Measurements from ENCODE around the gene TMEM161B. TPM values are rescaled to one million over a fixed set of nuclear protein-coding genes. Genes with fewer than 3 reads are reported as not detected.

TMEM161B gene
- total and polyA plus RNA-seq, 2 of the 13 experiments (the other 11 are each of a cell fraction or from before 2014, with no cell fraction given), result 15.0 to 22.1 TPM

GRCh38 chr5:88230546-88231066 lies 38.0 kb downstream of the TMEM161B start:
- H3K4me1 ChIP-seq (ENCODE audit: insufficient read depth, low read length), result no peaks in the 10 kb centered on the region
- no peaks in the 10 kb centered on the region for H3K27me3 ChIP-seq (ENCODE audit: control insufficient read depth in 1 of 2, insufficient read depth in 2 of 2, low read length in 2 of 2)
- no peak overlapping the region for H3K4me3 ChIP-seq (replicated peaks in 1 of 3; ENCODE audit: insufficient read depth in 1 of 3, low read depth in 2 of 3, low read length in 3 of 3)
- no TSS peak for BruUV-seq (replicated peaks)
- H3K27ac ChIP-seq (ENCODE audit: extremely low read length, insufficient read depth, low read length), result no peak overlapping the region
- H3K79me2 ChIP-seq (ENCODE audit: insufficient read depth, low read length), result no peaks in the 10 kb centered on the region
- H3K9me3 ChIP-seq (ENCODE audit: low read length), result no peaks in the 10 kb centered on the region
- POLR2A ChIA-PET, result no interaction called here
- no peaks in the 10 kb centered on the region; a peak in 1 of 5 replicates for H3K36me3 ChIP-seq (replicated peaks in 1 of 2; ENCODE audit: control insufficient read depth in 1 of 2, insufficient read depth in 2 of 2, low read length in 2 of 2)
- CTCF ChIA-PET (ENCODE audit: low intra/inter-chr PET ratio, low total read pairs), result no interaction called here
- TF ChIP-seq ZNF704 (CRISPR knock-in tag; IDR thresholded peaks at IDR 0.05; ENCODE audit: borderline replicate concordance), result no peak
- TF ChIP-seq ZNF431 (CRISPR knock-in tag; IDR thresholded peaks at IDR 0.05; ENCODE audit: borderline replicate concordance, low read depth), result no peak
- no peak for TF ChIP-seq ELK4 (CRISPR knock-in tag; IDR thresholded peaks at IDR 0.05; ENCODE audit: borderline replicate concordance)
- no peak for TF ChIP-seq ATRX (CRISPR knock-in tag; IDR thresholded peaks at IDR 0.05; ENCODE audit: borderline replicate concordance)
- no peak for TF ChIP-seq ZNF737 (CRISPR knock-in tag; IDR thresholded peaks at IDR 0.05; ENCODE audit: borderline replicate concordance)
- TF ChIP-seq, protein P1, sequence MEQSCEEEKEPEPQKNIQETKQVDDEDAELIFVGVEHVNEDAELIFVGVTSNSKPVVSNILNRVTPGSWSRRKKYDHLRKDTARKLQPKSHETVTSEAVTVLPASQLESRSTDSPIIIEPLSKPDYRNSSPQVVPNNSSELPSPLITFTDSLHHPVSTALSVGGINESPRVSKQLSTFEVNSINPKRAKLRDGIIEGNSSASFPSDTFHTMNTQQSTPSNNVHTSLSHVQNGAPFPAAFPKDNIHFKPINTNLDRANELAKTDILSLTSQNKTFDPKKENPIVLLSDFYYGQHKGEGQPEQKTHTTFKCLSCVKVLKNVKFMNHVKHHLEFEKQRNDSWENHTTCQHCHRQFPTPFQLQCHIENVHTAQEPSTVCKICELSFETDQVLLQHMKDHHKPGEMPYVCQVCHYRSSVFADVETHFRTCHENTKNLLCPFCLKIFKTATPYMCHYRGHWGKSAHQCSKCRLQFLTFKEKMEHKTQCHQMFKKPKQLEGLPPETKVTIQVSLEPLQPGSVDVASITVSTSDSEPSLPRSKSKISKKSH (CRISPR knock-in tag; IDR thresholded peaks at IDR 0.05; ENCODE audit: borderline replicate concordance), result no peak
- no peak for TF ChIP-seq ZSCAN31 (CRISPR knock-in tag; IDR thresholded peaks at IDR 0.05; ENCODE audit: low read depth)
- TF ChIP-seq, protein P2, sequence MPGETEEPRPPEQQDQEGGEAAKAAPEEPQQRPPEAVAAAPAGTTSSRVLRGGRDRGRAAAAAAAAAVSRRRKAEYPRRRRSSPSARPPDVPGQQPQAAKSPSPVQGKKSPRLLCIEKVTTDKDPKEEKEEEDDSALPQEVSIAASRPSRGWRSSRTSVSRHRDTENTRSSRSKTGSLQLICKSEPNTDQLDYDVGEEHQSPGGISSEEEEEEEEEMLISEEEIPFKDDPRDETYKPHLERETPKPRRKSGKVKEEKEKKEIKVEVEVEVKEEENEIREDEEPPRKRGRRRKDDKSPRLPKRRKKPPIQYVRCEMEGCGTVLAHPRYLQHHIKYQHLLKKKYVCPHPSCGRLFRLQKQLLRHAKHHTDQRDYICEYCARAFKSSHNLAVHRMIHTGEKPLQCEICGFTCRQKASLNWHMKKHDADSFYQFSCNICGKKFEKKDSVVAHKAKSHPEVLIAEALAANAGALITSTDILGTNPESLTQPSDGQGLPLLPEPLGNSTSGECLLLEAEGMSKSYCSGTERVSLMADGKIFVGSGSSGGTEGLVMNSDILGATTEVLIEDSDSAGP (CRISPR knock-in tag; IDR thresholded peaks at IDR 0.05; ENCODE audit: borderline replicate concordance), result no peak
- TF ChIP-seq, protein P3, sequence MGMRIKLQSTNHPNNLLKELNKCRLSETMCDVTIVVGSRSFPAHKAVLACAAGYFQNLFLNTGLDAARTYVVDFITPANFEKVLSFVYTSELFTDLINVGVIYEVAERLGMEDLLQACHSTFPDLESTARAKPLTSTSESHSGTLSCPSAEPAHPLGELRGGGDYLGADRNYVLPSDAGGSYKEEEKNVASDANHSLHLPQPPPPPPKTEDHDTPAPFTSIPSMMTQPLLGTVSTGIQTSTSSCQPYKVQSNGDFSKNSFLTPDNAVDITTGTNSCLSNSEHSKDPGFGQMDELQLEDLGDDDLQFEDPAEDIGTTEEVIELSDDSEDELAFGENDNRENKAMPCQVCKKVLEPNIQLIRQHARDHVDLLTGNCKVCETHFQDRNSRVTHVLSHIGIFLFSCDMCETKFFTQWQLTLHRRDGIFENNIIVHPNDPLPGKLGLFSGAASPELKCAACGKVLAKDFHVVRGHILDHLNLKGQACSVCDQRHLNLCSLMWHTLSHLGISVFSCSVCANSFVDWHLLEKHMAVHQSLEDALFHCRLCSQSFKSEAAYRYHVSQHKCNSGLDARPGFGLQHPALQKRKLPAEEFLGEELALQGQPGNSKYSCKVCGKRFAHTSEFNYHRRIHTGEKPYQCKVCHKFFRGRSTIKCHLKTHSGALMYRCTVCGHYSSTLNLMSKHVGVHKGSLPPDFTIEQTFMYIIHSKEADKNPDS (CRISPR knock-in tag; IDR thresholded peaks at IDR 0.05), result no peak
- TF ChIP-seq ZNF224 (CRISPR knock-in tag; IDR thresholded peaks at IDR 0.05), result no peak
- TF ChIP-seq SRSF1 (optimal IDR thresholded peaks at IDR 0.05; ENCODE audit: low read depth, low read length), result no peak
- no peak for TF ChIP-seq MYNN (CRISPR knock-in tag; IDR thresholded peaks at IDR 0.05; ENCODE audit: low read depth)
- no peak for TF ChIP-seq MIER3 (CRISPR knock-in tag; IDR thresholded peaks at IDR 0.05; ENCODE audit: borderline replicate concordance)
- TF ChIP-seq ZNF703 (CRISPR knock-in tag; IDR thresholded peaks at IDR 0.05; ENCODE audit: borderline replicate concordance), result no peak
- FAIRE-seq (no peak), DNase-seq (ENCODE audit: low spot score) (no peak), ATAC-seq (no peak)
- intact Hi-C loops (cut with micrococcal nuclease; ENCODE audit: unreplicated experiment) (no loop called here), in situ Hi-C loops (cut with HindIII; ENCODE audit: extremely low pct_ligation_motif_present, low pct_unique_long_range_greater_than_20kb) (no loop called here)
- no peaks in the 10 kb centered on the region for H4K20me1 ChIP-seq (ENCODE audit: insufficient read depth, low read length)
- no peak overlapping the region for H2AFZ ChIP-seq (ENCODE audit: low read length)
- WGBS (ENCODE audit: low lambda C conversion rate), result 92% methylated on average over 1 of the region's 1 CpG
- no peak overlapping the region for H3K9ac ChIP-seq (ENCODE audit: insufficient read depth, low read depth, low read length)
- no peak overlapping the region for H3K4me2 ChIP-seq (ENCODE audit: low read depth, low read length)

All from HepG2 (cell line).